ENCODE data around the gene RTKN2.

DNA sequence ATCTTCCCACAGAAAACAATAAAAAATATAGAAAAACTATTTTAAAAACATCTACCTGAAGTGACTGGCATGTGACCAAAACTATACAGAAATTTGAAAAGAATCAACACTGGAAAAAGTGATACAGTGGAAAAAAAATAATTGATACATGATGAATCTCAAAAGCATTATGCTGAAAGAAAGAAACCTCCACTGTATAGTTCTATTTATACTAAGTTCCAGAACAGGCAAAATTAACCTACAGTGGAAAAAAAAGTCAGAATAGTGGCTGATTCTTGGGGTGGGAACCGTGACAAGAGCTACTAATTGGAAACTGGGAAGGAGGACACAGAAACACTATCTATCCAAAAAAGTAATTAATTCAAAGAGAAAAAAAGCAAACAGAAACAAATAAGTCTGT lies 14.9 kb downstream of the RTKN2 start:
- TF ChIP-seq, protein P1, sequence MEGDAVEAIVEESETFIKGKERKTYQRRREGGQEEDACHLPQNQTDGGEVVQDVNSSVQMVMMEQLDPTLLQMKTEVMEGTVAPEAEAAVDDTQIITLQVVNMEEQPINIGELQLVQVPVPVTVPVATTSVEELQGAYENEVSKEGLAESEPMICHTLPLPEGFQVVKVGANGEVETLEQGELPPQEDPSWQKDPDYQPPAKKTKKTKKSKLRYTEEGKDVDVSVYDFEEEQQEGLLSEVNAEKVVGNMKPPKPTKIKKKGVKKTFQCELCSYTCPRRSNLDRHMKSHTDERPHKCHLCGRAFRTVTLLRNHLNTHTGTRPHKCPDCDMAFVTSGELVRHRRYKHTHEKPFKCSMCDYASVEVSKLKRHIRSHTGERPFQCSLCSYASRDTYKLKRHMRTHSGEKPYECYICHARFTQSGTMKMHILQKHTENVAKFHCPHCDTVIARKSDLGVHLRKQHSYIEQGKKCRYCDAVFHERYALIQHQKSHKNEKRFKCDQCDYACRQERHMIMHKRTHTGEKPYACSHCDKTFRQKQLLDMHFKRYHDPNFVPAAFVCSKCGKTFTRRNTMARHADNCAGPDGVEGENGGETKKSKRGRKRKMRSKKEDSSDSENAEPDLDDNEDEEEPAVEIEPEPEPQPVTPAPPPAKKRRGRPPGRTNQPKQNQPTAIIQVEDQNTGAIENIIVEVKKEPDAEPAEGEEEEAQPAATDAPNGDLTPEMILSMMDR (IDR thresholded peaks at IDR 0.05; ENCODE audit: insufficient read depth, low read length, poor library complexity, severe bottlenecking), result no peak
- no peak for TF ChIP-seq EZH2phosphoT487 (conservative IDR thresholded peaks at IDR 0.05; ENCODE audit: low read length)

Measured in SU-DHL-6 (cell line).